Fibroblast of pulmonary artery (primary cell): ENCODE results near the gene TEX35.
A peak's percentile ranks its signal among the peaks of the same experiment; 100 is the strongest.

Experiments used
- DNase-seq: peaks from one replicate; pipeline ENCODE4 v3.0.0-alpha.2; 2010; ENCODE audit warnings: low read depth
- H3K4me3 ChIP-seq: replicated peaks from 2 replicates; pipeline ENCODE4 v1.5.1; 2011; ENCODE audit warnings: low read depth, mild to moderate bottlenecking, control low read depth, low read length, moderate library complexity
- TF ChIP-seq, protein P1 (sequence below): IDR thresholded peaks from 2 replicates; pipeline ENCODE4 v1.5.1; 2011; ENCODE audit warnings: mild to moderate bottlenecking, control low read depth, low read length, inconsistent platforms; ENCODE audit errors: missing control alignments

TEX35 gene

DNA sequence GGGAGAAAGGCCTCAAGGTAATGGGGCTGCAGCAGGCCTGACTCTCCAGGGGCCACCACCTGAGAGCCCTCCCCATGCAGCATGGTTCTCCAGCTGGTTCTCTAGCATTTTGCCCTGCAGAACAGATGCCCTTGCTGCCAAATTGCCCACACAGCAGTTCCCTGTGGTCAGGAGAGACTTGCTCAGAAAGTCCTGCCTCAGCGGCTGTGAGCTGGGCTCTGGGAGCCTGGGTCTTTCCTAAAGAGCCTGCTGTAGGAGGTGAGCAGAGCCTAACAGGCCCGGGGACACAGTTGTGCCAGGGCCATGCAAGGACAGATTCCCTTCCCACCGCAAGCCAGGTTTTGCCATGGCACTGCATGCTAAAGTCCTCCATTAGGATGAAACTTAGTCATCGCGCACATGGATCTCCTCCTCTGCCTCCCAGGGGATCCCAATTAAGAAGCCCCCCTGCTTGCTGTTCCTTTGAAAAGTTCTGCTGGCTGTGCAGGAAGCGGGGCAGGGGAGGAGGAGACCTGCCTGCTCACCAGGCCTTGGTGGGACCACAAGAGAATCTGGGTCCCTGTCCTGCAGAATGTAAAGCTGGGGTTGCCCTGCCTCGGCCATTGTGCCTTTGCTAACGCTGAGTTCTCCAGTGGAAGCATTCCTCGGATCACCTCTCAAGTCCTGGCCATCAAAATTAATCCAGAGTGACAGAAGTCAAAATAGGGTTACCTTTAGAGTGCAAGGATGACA lies 21.4 kb downstream of the TEX35 start:
- TF ChIP-seq, protein P1, sequence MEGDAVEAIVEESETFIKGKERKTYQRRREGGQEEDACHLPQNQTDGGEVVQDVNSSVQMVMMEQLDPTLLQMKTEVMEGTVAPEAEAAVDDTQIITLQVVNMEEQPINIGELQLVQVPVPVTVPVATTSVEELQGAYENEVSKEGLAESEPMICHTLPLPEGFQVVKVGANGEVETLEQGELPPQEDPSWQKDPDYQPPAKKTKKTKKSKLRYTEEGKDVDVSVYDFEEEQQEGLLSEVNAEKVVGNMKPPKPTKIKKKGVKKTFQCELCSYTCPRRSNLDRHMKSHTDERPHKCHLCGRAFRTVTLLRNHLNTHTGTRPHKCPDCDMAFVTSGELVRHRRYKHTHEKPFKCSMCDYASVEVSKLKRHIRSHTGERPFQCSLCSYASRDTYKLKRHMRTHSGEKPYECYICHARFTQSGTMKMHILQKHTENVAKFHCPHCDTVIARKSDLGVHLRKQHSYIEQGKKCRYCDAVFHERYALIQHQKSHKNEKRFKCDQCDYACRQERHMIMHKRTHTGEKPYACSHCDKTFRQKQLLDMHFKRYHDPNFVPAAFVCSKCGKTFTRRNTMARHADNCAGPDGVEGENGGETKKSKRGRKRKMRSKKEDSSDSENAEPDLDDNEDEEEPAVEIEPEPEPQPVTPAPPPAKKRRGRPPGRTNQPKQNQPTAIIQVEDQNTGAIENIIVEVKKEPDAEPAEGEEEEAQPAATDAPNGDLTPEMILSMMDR = no peak
- H3K4me3 ChIP-seq = no peak overlapping the region
- no peak for DNase-seq

DNA sequence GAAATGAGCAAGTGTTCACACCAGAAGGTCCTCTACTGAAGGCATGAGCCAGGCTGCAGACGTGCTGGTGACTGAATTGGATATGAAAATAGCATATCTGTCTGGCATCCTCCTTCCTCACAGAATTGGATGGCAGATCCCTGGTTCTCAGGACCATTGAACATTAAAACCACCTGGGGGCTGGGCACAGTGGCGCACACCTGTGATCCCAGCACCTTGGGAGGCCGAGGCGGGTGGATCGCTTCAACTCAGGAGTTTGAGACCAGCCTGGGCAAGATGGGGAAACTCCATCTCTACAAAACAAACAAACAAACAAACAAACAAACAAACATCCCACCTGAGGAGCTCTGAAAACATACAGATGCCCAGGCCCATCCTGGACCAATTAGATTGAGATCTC lies 23.4 kb downstream of the TEX35 start:
- TF ChIP-seq, protein P1 = no peak
- DNase-seq = no peak

DNA sequence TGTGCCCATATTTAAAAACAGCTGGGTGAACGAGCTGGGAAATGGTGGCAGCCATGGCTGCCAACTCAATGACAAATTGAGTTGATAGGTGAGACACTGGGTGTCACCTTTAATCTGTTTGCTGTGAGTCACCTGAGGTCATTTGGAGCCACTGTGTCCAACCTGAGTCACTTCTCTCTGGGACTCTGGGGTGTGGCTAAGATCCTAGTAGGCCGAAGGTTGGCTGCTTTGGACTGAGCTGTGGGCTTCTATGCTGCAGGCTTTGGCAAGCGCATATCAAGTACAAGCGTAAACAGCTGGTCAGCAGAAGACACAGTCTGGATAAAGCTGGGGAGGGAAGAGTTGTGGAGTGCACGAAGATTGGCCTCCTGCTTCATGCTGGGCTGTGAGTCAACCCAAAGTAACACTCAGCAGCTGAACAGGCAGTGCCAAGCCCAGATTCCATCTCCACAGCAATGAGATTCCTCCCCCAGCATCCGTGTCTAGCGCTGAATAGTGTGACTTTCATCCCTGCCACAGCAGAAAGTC lies 24.0 kb downstream of the TEX35 start:
- TF ChIP-seq, protein P1 = no peak
- no peak overlapping the region for H3K4me3 ChIP-seq
- peak; percentile 96 for DNase-seq

More for the DNA sequence above, 23.4 kb downstream of the TEX35 start:
- H3K4me3 ChIP-seq = no peak overlapping the region

DNA sequence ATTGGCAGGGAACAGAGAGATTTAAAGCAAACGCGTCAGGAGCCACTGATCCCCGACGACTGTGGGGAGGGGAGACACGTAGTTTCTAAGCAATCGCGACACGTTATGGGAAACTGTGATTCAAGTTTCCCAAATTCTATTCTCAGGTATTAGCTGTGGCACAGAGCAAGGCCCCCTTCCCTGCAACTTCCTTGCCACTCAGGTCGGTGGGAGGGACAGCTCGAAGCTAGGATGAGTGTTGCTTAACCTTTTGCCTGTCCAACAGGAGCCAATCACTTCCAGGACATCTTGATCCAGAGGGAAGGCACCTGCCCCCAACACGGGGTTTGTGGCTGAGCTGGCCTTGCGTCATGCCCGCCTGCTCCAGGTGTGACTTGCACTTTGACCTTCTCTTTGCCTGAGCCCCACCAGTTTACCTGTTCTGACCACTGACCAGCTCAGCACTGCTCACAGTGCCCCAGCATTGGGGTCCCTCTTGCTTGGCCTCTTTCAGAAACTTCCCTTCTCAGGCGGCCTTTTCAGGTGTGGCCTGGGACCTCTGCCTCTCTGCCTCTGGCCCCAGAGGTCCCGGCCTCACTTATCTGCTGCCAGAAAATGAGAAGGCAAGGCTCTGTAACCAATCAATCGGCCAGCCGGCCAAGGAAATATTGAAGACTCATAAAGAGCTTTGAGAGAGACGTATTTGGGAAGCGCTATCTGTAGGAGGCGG lies 24.6 kb downstream of the TEX35 start:
- H3K4me3 ChIP-seq = no peak overlapping the region
- DNase-seq = no peak
- TF ChIP-seq, protein P1 = no peak

DNA sequence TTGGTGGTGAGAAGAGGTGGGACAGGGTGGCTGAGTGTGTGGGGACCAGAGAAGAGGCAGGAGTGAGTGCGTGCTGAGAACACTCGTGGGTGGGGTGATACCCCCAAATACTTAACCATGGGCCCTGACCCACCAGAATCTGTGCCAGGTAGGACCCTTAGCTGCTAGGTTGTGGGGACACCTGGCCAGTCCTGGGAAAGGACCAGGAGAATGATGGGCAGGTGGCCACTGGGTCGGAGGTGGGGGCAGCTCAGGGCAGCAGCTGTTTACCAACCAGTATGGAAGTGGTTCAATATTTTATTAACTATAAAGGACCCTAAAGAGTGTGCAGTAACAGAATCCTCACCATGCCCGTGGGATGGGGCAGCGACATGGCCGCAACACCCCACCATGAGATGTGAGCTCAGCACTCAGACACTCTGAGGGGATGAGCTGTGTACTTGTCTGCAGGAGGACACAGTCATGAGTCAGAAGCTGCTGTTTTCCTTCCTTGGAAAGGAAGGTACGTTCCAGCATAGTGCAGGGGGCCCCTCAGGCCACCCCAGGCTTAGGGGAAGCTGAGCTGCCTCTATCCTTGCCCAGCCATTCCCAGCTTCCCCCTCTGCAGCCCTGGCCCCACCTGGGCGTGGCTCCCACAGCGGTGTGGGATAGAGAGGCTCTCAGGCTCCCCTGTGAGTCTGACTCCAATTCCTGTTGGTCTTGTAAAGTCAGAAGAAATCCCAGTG lies 25.4 kb downstream of the TEX35 start:
- TF ChIP-seq, protein P1 = no peak
- DNase-seq = peak; percentile 51

DNA sequence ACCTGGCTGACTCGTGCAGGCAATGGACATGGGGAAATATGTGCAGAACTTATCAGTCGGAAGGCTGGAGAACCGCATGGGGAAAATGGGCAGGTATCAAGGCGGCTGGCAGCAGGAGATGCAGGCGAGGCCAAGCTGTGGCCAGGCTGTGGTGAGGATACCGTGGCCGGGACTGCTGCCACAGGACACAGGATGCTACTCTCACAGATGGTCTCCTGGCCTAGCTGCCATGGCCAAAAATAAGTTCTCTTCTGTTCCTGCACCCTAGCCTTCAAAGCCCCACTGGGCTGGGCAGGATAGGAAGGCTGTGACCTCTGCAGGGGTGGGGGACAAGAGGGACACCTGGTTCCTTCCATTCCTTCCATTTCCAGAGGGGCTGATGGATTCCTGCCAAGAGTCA lies 26.4 kb downstream of the TEX35 start:
- no peak overlapping the region for H3K4me3 ChIP-seq
- TF ChIP-seq, protein P1 = no peak
- no peak for DNase-seq

More for the DNA sequence above, 25.4 kb downstream of the TEX35 start:
- H3K4me3 ChIP-seq = no peak overlapping the region
